Brain microvascular endothelial cell (primary cell): Measurements from ENCODE around the gene OTULIN.

Source experiments
- DNase-seq: peaks from one replicate; pipeline ENCODE4 v3.0.0-alpha.2; 2020
- H3K27ac ChIP-seq: fragments of 250-450 bp; sonication (Bioruptor Pico); 2 replicates; pipeline ENCODE4 v1.5.1; 2020; ENCODE audit warnings: mild to moderate bottlenecking, moderate library complexity
- H3K27me3 ChIP-seq: fragments of 250-450 bp; sonication (Bioruptor Pico); replicated peaks from 2 replicates; pipeline ENCODE4 v1.5.1; 2020; ENCODE audit warnings: mild to moderate bottlenecking
- H3K36me3 ChIP-seq: fragments of 250-450 bp; sonication (Bioruptor Pico); replicated peaks from 2 replicates; pipeline ENCODE4 v1.5.1; 2020; ENCODE audit warnings: mild to moderate bottlenecking
- H3K4me3 ChIP-seq: 2 replicates; pipeline ENCODE4 v1.5.1; 2011; ENCODE audit warnings: low read depth, mild to moderate bottlenecking, control low read depth, low read length, moderate library complexity
- in situ Hi-C: cut with HindIII; loops from 2 replicates; pipeline ENCODE4 v1.10.0; 2017; ENCODE audit warnings: low sequenced_read_pairs, low pct_ligation_motif_present
- TF ChIP-seq, protein P1 (sequence below): IDR thresholded peaks from 2 replicates; pipeline ENCODE4 v1.5.1; 2011; ENCODE audit warnings: low read depth, mild to moderate bottlenecking, moderate library complexity, low read length, control low read depth, inconsistent platforms; ENCODE audit errors: missing control alignments

The OTULIN gene

DNA sequence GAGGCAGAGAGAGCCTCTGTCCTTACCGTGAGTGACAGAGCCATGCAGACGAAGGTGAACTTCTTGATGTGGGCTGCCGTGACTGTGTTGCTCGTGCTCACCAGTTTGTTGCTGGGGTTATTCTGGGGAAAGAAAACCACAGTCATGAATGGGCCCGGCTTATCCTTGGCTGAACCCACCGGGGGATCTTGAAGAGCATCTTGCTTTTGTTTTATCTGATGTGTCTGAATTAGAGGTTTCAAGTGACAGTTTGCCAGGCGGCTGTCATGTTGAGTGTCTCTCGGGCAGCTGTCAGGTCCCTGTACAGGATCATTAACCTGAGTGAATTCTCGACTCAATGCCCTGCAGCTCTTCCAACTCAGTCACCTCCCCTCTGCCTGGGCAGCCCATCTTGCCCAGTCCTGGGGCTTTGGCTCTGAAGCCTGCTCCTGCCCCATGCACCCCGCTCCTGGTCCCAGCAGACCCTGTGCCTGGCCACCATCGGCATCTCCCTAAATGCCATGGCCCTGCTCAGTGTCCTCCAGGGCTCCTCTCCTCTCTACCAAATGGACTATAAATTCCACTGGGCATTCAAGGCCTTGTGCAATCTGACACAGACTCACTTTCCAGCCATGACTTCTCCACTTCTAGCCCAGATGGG, 77.4 kb downstream of the OTULIN start:
- peaks cover 17% of the 10 kb centered on the region for H3K36me3 ChIP-seq
- TF ChIP-seq, protein P1, sequence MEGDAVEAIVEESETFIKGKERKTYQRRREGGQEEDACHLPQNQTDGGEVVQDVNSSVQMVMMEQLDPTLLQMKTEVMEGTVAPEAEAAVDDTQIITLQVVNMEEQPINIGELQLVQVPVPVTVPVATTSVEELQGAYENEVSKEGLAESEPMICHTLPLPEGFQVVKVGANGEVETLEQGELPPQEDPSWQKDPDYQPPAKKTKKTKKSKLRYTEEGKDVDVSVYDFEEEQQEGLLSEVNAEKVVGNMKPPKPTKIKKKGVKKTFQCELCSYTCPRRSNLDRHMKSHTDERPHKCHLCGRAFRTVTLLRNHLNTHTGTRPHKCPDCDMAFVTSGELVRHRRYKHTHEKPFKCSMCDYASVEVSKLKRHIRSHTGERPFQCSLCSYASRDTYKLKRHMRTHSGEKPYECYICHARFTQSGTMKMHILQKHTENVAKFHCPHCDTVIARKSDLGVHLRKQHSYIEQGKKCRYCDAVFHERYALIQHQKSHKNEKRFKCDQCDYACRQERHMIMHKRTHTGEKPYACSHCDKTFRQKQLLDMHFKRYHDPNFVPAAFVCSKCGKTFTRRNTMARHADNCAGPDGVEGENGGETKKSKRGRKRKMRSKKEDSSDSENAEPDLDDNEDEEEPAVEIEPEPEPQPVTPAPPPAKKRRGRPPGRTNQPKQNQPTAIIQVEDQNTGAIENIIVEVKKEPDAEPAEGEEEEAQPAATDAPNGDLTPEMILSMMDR = no peak
- DNase-seq = no peak
- no peak overlapping the region for H3K27ac ChIP-seq
- no peaks in the 10 kb centered on the region for H3K27me3 ChIP-seq
- in situ Hi-C loops = loop anchor here (25.0 kb wide), 1 partner anchor 270 kb away; no protein-coding TSS in a partner anchor
- H3K4me3 ChIP-seq = no peak overlapping the region

GRCh38 chr5:14742498-14742897, 78.0 kb downstream of the OTULIN start:
- in situ Hi-C loops = loop anchor here (25.0 kb wide), 1 partner anchor 270 kb away; no protein-coding TSS in a partner anchor
- Histone ChIP-seq H3K27ac (no peak overlapping the region), H3K4me3 (no peak overlapping the region), H3K27me3 (no peaks in the 10 kb centered on the region), H3K36me3 (peaks cover 18% of the 10 kb centered on the region)
- TF ChIP-seq, protein P1 = no peak
- DNase-seq = no peak

GRCh38 chr5:14743601-14744295, 79.2 kb downstream of the OTULIN start:
- H3K27ac ChIP-seq = no peak overlapping the region
- peak; percentile 49 for DNase-seq
- H3K27me3 ChIP-seq = no peaks in the 10 kb centered on the region
- H3K4me3 ChIP-seq = no peak overlapping the region
- peaks cover 19% of the 10 kb centered on the region for H3K36me3 ChIP-seq
- in situ Hi-C loops = loop anchor here (25.0 kb wide), 1 partner anchor 269 kb away; no protein-coding TSS in a partner anchor
- TF ChIP-seq, protein P1 = peak; percentile 20

- Histone ChIP-seq H3K36me3 (peaks cover 21% of the 10 kb centered on the region), H3K27ac (no peak overlapping the region), H3K4me3 (no peak overlapping the region), H3K27me3 (no peaks in the 10 kb centered on the region)
- TF ChIP-seq, protein P1 = no peak
- no peak for DNase-seq
- in situ Hi-C loops = loop anchor here (25.0 kb wide), 1 partner anchor 268 kb away; no protein-coding TSS in a partner anchor
Observed at GRCh38 chr5:14744296-14745187, 80.0 kb downstream of the OTULIN start.

GRCh38 chr5:14745188-14745563, 80.7 kb downstream of the OTULIN start:
- no peak overlapping the region for H3K27ac ChIP-seq
- DNase-seq = no peak
- TF ChIP-seq, protein P1 = no peak
- H3K27me3 ChIP-seq = no peaks in the 10 kb centered on the region
- no peak overlapping the region for H3K4me3 ChIP-seq
- in situ Hi-C loops = loop anchor here (25.0 kb wide), 1 partner anchor 267 kb away; no protein-coding TSS in a partner anchor
- peaks cover 26% of the 10 kb centered on the region for H3K36me3 ChIP-seq
